HepG2 (cell line): ENCODE measurements around the gene SRC. TPM values are rescaled to one million over a fixed set of nuclear protein-coding genes. Genes with fewer than 3 reads are reported as not detected.
A peak's percentile ranks its signal among the peaks of the same experiment; 100 is the strongest.

ENCODE experiments used
- AHDC1 ChIP-seq: sonication (generic); formaldehyde crosslinking; IDR thresholded peaks from 2 replicates; pipeline ENCODE4 v1.5.1; 2020; ENCODE audit warnings: mild to moderate bottlenecking, missing genetic modification reagents, borderline replicate concordance
- BHLHE40 ChIP-seq: IDR thresholded peaks from 2 replicates; pipeline ENCODE4 v1.6.1; 2011; ENCODE audit warnings: low read length, improper control_type of control experiment
- DPF2 ChIP-seq: sonication (generic); formaldehyde crosslinking; IDR thresholded peaks from 2 replicates; pipeline ENCODE4 v1.4.0; 2020; ENCODE audit warnings: mild to moderate bottlenecking, low read depth, missing genetic modification reagents, borderline replicate concordance
- HBP1 ChIP-seq: IDR thresholded peaks from 2 replicates; pipeline ENCODE4 v1.6.1; 2016; ENCODE audit warnings: low read depth, control low read depth
- JDP2 ChIP-seq: sonication (generic); formaldehyde crosslinking; IDR thresholded peaks from 2 replicates; pipeline ENCODE4 v1.8.1; 2022; ENCODE audit warnings: missing genetic modification reagents, borderline replicate concordance
- NFATC3 ChIP-seq: sonication (generic); formaldehyde crosslinking; IDR thresholded peaks from 2 replicates; pipeline ENCODE4 v1.5.1; 2020; ENCODE audit warnings: mild to moderate bottlenecking, missing genetic modification reagents
- NFIC ChIP-seq: IDR thresholded peaks from 2 replicates; pipeline ENCODE4 v1.6.1; 2012; ENCODE audit warnings: mild to moderate bottlenecking, low read length, inconsistent platforms
- ONECUT2 ChIP-seq: sonication (generic); formaldehyde crosslinking; IDR thresholded peaks from 2 replicates; pipeline ENCODE4 v1.4.0; 2020; ENCODE audit warnings: missing genetic modification reagents
- POGZ ChIP-seq: sonication (generic); formaldehyde crosslinking; IDR thresholded peaks from 2 replicates; pipeline ENCODE4 v1.4.0; 2020; ENCODE audit warnings: mild to moderate bottlenecking, missing genetic modification reagents
- SNAPC2 ChIP-seq: sonication (generic); formaldehyde crosslinking; IDR thresholded peaks from 2 replicates; pipeline ENCODE4 v1.8.1; 2022; ENCODE audit warnings: mild to moderate bottlenecking, missing genetic modification reagents
- ZBTB37 ChIP-seq: sonication (generic); formaldehyde crosslinking; IDR thresholded peaks from 2 replicates; pipeline ENCODE4 v1.4.0; 2020; ENCODE audit warnings: mild to moderate bottlenecking, missing genetic modification reagents
- ZNF12 ChIP-seq: sonication (generic); formaldehyde crosslinking; IDR thresholded peaks from 2 replicates; pipeline ENCODE4 v1.5.0; 2020; ENCODE audit warnings: missing genetic modification reagents
- ZNF33B ChIP-seq: sonication (generic); formaldehyde crosslinking; IDR thresholded peaks from 2 replicates; pipeline ENCODE4 v1.5.1; 2020; ENCODE audit warnings: mild to moderate bottlenecking, missing genetic modification reagents
- ZNF660 ChIP-seq: sonication (generic); formaldehyde crosslinking; IDR thresholded peaks from 2 replicates; pipeline ENCODE4 v1.5.1; 2020; ENCODE audit warnings: mild to moderate bottlenecking, low read depth, missing genetic modification reagents, borderline replicate concordance
- ZNF678 ChIP-seq: sonication (generic); formaldehyde crosslinking; IDR thresholded peaks from 2 replicates; pipeline ENCODE4 v1.4.0; 2020; ENCODE audit warnings: mild to moderate bottlenecking, missing genetic modification reagents
- ZNF75D ChIP-seq: sonication (generic); formaldehyde crosslinking; IDR thresholded peaks from 2 replicates; pipeline ENCODE4 v1.8.1; 2023; ENCODE audit warnings: missing genetic modification reagents, mild to moderate bottlenecking, borderline replicate concordance
- polyA plus RNA-seq, 8 experiments: library from polyadenylated mRNA; depleted of rRNA in 3 of 8; stranded (reverse) in 7 of 8; unstranded in 1 of 8; fragments of >200 nt; fragmentation: Illumina TruSeq in 4 of 8; extraction: Trizol in 4 of 8; gene quantifications; 2 replicates each; pipeline versions ENCODE4 v1.2.1 to v1.2.3, GENCODE V29; 2011 to 2016; ENCODE audit warnings: low read depth in 4 of 8, missing spikeins in 1 of 8, mixed read lengths in 1 of 8; ENCODE audit not compliant: insufficient read depth in 1 of 8
- total RNA-seq, 5 experiments: library from RNA; depleted of rRNA; stranded (reverse); fragments of >200 nt; fragmentation: Illumina TruSeq; extraction: Trizol; gene quantifications; 2 replicates each; pipeline ENCODE4 v1.2.3, GENCODE V29; 2016; ENCODE audit warnings: low read depth in 1 of 5
- TF ChIP-seq, protein P1 (sequence below): sonication (generic); formaldehyde crosslinking; IDR thresholded peaks from 2 replicates; pipeline ENCODE4 v1.4.0; 2020; ENCODE audit warnings: missing genetic modification reagents
- TF ChIP-seq, protein P2 (sequence below): sonication (generic); formaldehyde crosslinking; IDR thresholded peaks from 2 replicates; pipeline ENCODE4 v1.4.0; 2020; ENCODE audit warnings: missing genetic modification reagents, low read depth, mild to moderate bottlenecking, borderline replicate concordance

SRC gene
- total and polyA plus RNA-seq, 2 of the 13 experiments (the other 11 are each of a cell fraction or from before 2014, with no cell fraction given): 54.7 to 192 TPM

- TF ChIP-seq, protein P1, sequence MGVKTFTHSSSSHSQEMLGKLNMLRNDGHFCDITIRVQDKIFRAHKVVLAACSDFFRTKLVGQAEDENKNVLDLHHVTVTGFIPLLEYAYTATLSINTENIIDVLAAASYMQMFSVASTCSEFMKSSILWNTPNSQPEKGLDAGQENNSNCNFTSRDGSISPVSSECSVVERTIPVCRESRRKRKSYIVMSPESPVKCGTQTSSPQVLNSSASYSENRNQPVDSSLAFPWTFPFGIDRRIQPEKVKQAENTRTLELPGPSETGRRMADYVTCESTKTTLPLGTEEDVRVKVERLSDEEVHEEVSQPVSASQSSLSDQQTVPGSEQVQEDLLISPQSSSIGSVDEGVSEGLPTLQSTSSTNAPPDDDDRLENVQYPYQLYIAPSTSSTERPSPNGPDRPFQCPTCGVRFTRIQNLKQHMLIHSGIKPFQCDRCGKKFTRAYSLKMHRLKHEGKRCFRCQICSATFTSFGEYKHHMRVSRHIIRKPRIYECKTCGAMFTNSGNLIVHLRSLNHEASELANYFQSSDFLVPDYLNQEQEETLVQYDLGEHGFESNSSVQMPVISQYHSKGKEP (CRISPR knock-in tag): no peak
- TF ChIP-seq, protein P2, sequence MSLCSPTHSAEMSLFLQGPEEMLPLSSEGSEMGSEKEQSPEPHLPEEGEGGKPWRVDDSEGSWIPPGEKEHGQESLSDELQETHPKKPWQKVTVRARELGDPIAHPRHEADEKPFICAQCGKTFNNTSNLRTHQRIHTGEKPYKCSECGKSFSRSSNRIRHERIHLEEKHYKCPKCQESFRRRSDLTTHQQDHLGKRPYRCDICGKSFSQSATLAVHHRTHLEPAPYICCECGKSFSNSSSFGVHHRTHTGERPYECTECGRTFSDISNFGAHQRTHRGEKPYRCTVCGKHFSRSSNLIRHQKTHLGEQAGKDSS: peak; percentile 72; the same call in 1 of the 2 replicates
- peak; percentile 33; the same call in 1 of the 2 replicates for TF ChIP-seq DPF2 (CRISPR knock-in tag)
- no peak for TF ChIP-seq POGZ (CRISPR knock-in tag)
- no peak for TF ChIP-seq NFATC3 (CRISPR knock-in tag)
- TF ChIP-seq AHDC1 (CRISPR knock-in tag): no peak
- no peak for TF ChIP-seq JDP2 (CRISPR knock-in tag)
- no peak for TF ChIP-seq ZNF678
- no peak for TF ChIP-seq ZNF33B (CRISPR knock-in tag)
- TF ChIP-seq BHLHE40: peak; percentile 84
- TF ChIP-seq SNAPC2 (CRISPR knock-in tag): no peak
- TF ChIP-seq HBP1 (CRISPR knock-in tag): no peak
- TF ChIP-seq ONECUT2 (CRISPR knock-in tag): no peak
- no peak for TF ChIP-seq NFIC
- no peak for TF ChIP-seq ZNF75D (CRISPR knock-in tag)
- no peak for TF ChIP-seq ZBTB37 (CRISPR knock-in tag)
- TF ChIP-seq ZNF660 (CRISPR knock-in tag): no peak
- TF ChIP-seq ZNF12 (CRISPR knock-in tag): peak; percentile 11; the same call in 1 of the 2 replicates
These were observed 2.5 kb upstream of the SRC start (continued) for GRCh38 chr20:37343212-37343993.
